Stomach (tissue), 4 donors: ENCODE results near the gene KRTAP5-11.

ENCODE experiments used
- POLR2A ChIP-seq, 4 donors: fragments of 450-650 bp; IDR thresholded peaks; one replicate each; pipeline ENCODE4 v1.6.1; 2016; ENCODE audit warnings: antibody characterized with exemption in 4 of 4, control low read depth in 2 of 4, mild to moderate bottlenecking in 1 of 4, moderate library complexity in 1 of 4
- POLR2AphosphoS5 ChIP-seq, 3 donors: sonication (generic); formaldehyde crosslinking; IDR thresholded peaks; one replicate each; pipeline ENCODE4 v1.6.1; 2016; ENCODE audit warnings: antibody characterized with exemption in 3 of 3

DNA sequence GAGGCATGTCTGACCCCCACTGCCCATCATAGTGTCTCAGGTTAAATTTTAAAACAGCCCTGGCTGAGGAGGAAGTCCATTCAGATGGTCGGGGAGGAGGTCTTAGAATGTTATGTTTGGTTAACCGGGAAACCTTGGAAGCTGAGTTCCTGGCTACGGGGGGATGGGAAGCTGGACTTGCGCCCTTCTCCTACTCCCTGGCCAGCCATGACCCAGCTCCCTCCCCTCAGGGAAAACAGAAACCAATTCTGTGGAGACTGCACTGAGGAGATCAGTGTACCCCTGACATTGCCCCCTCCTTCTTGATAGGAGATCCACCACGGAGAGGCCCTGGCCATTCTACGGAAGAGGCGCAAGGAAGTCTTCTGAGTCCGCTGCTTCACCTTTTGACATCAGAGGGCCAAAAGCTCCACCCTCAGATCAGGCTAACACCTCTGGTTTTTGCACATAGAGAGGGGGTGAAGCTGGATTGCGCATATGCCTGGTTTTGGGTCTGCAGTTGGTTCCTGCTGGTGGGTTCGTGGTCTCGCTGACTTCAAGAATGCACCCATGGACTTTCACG, 37.2 kb downstream of the KRTAP5-11 start:
- TF ChIP-seq POLR2AphosphoS5 (IDR thresholded peaks at IDR 0.05) (no peak), POLR2A (IDR thresholded peaks at IDR 0.05) (no peak)
